Sigmoid colon (tissue), 4 donors: Measurements from ENCODE around the gene DHX58.

Source experiments
- CTCF ChIP-seq, 4 experiments: fragments of 450-650 bp in 3 of 4; fragments of 200-600 bp in 1 of 4; IDR thresholded peaks; one replicate each; pipeline ENCODE4 v1.5.1; 2016 to 2019; ENCODE audit warnings: antibody characterized with exemption in 4 of 4, mild to moderate bottlenecking in 3 of 4, moderate library complexity in 2 of 4
- POLR2AphosphoS5 ChIP-seq, 4 donors: sonication (generic); formaldehyde crosslinking; IDR thresholded peaks; one replicate each; pipeline ENCODE4 v1.6.1; 2017; ENCODE audit warnings: antibody characterized with exemption in 4 of 4

- TF ChIP-seq CTCF (IDR thresholded peaks at IDR 0.05), result no peak
- no peak for TF ChIP-seq POLR2AphosphoS5 (IDR thresholded peaks at IDR 0.05)
Measured at GRCh38 chr17:42118545-42118944, 6.0 kb upstream of the DHX58 start.
